ENCODE measurements around the gene DPH2.

DPH2 gene

DNA sequence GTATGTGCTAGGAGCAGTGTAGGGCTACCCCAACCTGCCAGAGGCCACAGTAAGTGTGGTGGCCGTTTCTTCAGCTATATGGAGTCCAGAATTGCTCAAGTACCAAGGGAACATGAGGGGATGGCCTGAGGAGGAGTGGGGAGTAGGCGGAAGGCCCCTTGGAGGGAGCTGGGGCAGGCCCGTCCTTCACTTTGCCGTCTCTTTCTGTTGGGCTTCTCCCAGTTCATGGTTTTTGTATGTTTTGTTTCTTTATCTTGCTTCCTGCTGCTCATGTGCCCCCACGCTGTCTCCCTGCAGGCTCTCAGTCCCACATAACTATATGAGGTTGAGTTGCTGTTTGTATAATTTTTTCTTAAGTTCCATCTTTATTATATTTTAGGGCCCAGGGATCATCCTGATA, 5.9 kb upstream of the DPH2 start:
- Histone ChIP-seq H3K27me3 (ENCODE audit: insufficient read depth, low read length, poor library complexity) (no peaks in the 10 kb centered on the region), H2AFZ (ENCODE audit: low read depth, low read length) (no peak overlapping the region), H3K27ac (ENCODE audit: low read length) (no peak overlapping the region), H3K4me1 (ENCODE audit: insufficient read depth, low read length) (no peaks in the 10 kb centered on the region), H3K4me3 (ENCODE audit: low read depth in 1 of 2, low read length in 2 of 2) (no peak overlapping the region), H3K9ac (ENCODE audit: low read depth, low read length) (no peak overlapping the region), H3K36me3 (ENCODE audit: insufficient read depth, low read length) (peaks cover 25% of the 10 kb centered on the region), H4K20me1 (ENCODE audit: insufficient read depth, low read length) (0 out of 2 replicates have a peak, but pooled peaks cover 3% of the 10 kb centered on the region), H3K4me2 (ENCODE audit: insufficient read depth, low read length) (no peak overlapping the region), H3K79me2 (ENCODE audit: insufficient read depth, low read length) (no peaks in the 10 kb centered on the region), H3K9me3 (ENCODE audit: insufficient read depth, low read length, severe bottlenecking) (no peaks in the 10 kb centered on the region)
- DNase-seq: no peak
- TF ChIP-seq EZH2 (IDR thresholded peaks at IDR 0.05; ENCODE audit: borderline replicate concordance, low read depth, low read length, severe bottlenecking) (no peak), CTCF (IDR thresholded peaks at IDR 0.05; ENCODE audit: borderline replicate concordance, extremely low read depth, low read length, poor library complexity, severe bottlenecking) (no peak)
- no peak for ATAC-seq (ENCODE audit: insufficient read depth, low read depth)

DNA sequence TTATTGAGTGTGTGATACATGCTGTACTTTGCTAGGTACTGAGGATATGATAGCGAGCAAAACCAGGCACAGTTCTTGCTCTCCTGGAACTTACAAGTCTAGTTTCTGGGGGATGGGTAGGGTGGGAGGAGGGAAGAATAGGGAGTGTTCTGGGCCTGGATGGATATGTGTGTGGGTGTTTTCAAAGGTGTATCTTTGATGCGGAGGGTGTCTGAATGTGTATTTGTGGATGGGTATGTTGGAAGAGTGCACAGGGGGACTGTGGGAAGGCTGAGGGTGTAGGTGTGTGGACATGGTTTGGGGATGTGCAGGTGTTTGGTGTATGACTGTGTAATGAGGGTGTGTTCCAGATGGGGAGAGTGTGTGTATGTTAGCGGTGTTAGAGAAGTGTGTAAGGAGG, 4.5 kb upstream of the DPH2 start:
- DNase-seq (no peak), ATAC-seq (ENCODE audit: insufficient read depth, low read depth) (no peak)
- peaks cover 9% of the 10 kb centered on the region for H3K4me1 ChIP-seq (ENCODE audit: insufficient read depth, low read length)
- no peak overlapping the region for H3K4me2 ChIP-seq (ENCODE audit: insufficient read depth, low read length)
- 0 out of 2 replicates have a peak, but pooled peaks cover 3% of the 10 kb centered on the region for H4K20me1 ChIP-seq (ENCODE audit: insufficient read depth, low read length)
- H3K27me3 ChIP-seq (ENCODE audit: insufficient read depth, low read length, poor library complexity): no peaks in the 10 kb centered on the region
- H2AFZ ChIP-seq (ENCODE audit: low read depth, low read length): no peak overlapping the region
- no peak overlapping the region for H3K9ac ChIP-seq (ENCODE audit: low read depth, low read length)
- TF ChIP-seq EZH2 (IDR thresholded peaks at IDR 0.05; ENCODE audit: borderline replicate concordance, low read depth, low read length, severe bottlenecking) (no peak), CTCF (IDR thresholded peaks at IDR 0.05; ENCODE audit: borderline replicate concordance, extremely low read depth, low read length, poor library complexity, severe bottlenecking) (no peak)
- no peak overlapping the region for H3K27ac ChIP-seq (ENCODE audit: low read length)
- H3K9me3 ChIP-seq (ENCODE audit: insufficient read depth, low read length, severe bottlenecking): no peaks in the 10 kb centered on the region
- no peak overlapping the region for H3K4me3 ChIP-seq (ENCODE audit: low read depth in 1 of 2, low read length in 2 of 2)
- H3K36me3 ChIP-seq (ENCODE audit: insufficient read depth, low read length): peaks cover 24% of the 10 kb centered on the region
- peaks cover 5% of the 10 kb centered on the region for H3K79me2 ChIP-seq (ENCODE audit: insufficient read depth, low read length)

DNA sequence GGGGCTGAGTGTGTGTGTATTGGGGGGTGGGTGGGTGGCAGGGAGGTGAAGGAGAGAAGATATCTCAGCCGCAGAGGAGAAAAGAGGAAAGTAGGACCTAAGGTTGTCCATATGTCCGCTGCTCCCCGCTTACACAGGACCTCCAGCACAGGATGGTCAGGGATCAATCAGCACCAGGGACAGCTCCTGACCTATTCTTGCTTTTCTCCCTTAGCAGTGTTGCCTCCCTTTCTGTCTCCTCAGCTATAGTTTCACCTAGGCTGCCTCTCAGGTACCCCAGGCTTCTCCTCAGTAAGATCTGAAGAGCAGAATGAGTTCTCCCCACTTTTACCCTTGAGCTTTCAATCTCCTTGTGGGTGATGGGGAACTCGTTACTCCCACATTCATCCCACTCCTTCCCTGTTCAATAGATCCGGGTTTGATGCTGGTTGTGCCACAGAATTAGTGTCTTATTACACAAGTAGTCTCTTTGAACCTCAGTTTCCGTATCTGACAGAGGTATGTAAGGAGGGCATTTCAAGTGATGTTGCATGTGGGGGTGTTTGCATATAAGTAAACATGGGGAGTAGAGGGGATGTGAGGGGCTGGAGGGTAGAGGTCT, 1.4 kb upstream of the DPH2 start:
- Histone ChIP-seq H3K4me2 (ENCODE audit: insufficient read depth, low read length) (no peak overlapping the region), H2AFZ (ENCODE audit: low read depth, low read length) (no peak overlapping the region), H3K27ac (ENCODE audit: low read length) (no peak overlapping the region), H3K9ac (ENCODE audit: low read depth, low read length) (no peak overlapping the region), H3K27me3 (ENCODE audit: insufficient read depth, low read length, poor library complexity) (no peaks in the 10 kb centered on the region), H3K79me2 (ENCODE audit: insufficient read depth, low read length) (peaks cover 15% of the 10 kb centered on the region), H3K4me1 (ENCODE audit: insufficient read depth, low read length) (peaks cover 25% of the 10 kb centered on the region), H3K4me3 (ENCODE audit: low read depth in 1 of 2, low read length in 2 of 2) (no peak overlapping the region), H3K36me3 (ENCODE audit: insufficient read depth, low read length) (peaks cover 14% of the 10 kb centered on the region; the same call in 1 of the 2 replicates), H3K9me3 (ENCODE audit: insufficient read depth, low read length, severe bottlenecking) (no peaks in the 10 kb centered on the region), H4K20me1 (ENCODE audit: insufficient read depth, low read length) (0 out of 2 replicates have a peak, but pooled peaks cover 3% of the 10 kb centered on the region)
- DNase-seq (peak; percentile 59), ATAC-seq (ENCODE audit: insufficient read depth, low read depth) (no peak)
- TF ChIP-seq EZH2 (IDR thresholded peaks at IDR 0.05; ENCODE audit: borderline replicate concordance, low read depth, low read length, severe bottlenecking) (no peak), CTCF (IDR thresholded peaks at IDR 0.05; ENCODE audit: borderline replicate concordance, extremely low read depth, low read length, poor library complexity, severe bottlenecking) (no peak)

Data from DND-41 (cell line).